Activated CD8-positive, alpha-beta memory T cell treated with anti-CD3 and anti-CD28 coated beads, Interleukin-2, amount 50 U/mL, for 1 hour (primary cell): ENCODE data around the gene ARHGAP45.

Experiments
- DNase-seq: peaks from one replicate; pipeline ENCODE4 v3.0.0-alpha.2; 2020; ENCODE audit errors: extremely low read depth

ARHGAP45 gene

DNA sequence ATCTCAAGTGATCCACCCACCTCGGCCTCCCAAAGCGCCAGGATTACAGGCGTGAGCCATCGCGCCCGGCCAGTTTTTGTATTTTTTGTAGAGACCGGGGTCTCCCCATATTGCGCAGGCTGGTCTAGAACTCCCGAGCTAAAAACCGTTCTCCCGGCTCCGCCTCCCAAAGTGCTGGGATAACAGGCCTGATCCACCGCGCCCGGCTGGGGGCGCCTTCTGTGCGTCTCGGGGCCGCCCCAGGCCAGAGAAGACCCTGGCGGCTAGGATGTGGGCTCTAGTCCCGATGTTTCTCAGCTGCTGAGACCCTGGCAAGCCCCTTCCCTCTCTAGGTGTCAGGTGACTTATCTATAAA lies 3.6 kb downstream of the ARHGAP45 start:
- DNase-seq = no peak

DNA sequence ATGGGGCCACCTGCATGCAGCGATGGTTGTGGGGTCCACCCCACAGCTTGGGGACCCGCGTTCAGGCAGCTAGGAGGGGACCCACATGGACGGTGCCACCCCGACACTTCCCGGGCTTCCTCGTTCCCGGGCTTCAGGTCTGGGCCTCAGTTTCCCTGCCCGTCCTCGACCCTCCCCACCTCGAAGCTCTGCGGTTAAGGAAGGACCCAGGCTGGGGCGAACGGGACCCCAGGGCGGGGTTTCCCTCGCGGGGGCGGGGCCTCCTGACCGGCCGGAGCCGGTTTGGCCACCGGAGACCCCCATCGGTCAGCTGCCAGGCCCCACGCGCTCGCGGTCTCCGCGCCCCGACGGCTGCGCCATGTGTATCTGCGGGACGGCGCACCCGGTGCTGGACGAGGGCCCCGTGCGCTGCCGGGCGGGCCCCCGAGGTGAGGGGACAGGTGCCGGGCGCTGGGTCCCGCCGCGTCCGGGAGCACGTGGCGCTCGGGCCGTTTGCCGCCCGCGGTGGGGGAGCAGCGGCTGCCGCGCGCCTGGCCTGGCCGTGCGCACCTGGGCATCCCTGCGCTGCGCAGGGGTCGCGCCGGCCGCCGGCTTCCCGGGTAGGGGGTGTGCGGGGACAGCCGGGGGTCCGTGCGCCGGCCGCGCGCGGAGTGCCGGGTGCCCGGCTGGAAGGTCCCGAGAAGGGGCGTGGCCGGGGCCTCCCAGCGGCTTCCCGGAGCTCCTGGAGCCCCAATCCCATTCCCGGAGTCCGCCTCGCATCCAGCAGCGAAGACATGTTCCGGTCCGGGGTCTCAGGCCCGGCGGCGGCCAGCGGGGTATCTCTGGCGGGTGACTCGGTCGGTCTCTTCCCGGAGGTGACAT lies 4.2 kb downstream of the ARHGAP45 start:
- no peak for DNase-seq

DNA sequence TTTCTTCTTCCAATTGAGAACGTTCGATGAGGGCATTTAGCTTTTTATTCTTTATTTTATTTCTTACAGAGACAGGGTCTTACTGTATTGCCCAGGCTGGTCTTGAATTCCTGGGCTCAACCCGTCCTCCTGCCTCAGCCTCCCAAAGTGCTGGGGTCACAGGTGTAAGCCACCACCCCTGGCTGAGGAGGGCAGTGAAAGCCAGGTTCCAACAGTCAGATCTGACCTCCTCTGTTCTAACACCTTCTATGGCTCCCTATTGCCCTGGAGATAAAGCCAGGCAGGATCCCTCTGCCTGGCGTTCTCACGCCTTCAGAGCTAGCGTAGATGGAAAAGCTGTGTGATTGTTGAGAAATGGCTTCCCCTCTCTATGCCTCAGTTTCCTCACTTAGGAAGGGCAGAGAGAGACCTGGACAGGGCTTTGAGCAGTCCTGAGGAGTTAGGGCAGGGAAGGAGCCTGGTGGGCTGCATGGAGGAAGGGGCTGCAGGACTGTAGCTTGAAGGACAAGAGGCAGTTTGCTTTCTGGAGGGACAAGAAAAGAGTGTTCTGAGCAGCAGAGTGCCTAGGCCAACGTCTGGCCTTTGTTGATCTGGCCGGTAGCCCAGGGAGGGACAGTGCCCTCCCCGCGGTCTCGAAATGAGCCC lies 5.5 kb downstream of the ARHGAP45 start:
- no peak for DNase-seq

DNA sequence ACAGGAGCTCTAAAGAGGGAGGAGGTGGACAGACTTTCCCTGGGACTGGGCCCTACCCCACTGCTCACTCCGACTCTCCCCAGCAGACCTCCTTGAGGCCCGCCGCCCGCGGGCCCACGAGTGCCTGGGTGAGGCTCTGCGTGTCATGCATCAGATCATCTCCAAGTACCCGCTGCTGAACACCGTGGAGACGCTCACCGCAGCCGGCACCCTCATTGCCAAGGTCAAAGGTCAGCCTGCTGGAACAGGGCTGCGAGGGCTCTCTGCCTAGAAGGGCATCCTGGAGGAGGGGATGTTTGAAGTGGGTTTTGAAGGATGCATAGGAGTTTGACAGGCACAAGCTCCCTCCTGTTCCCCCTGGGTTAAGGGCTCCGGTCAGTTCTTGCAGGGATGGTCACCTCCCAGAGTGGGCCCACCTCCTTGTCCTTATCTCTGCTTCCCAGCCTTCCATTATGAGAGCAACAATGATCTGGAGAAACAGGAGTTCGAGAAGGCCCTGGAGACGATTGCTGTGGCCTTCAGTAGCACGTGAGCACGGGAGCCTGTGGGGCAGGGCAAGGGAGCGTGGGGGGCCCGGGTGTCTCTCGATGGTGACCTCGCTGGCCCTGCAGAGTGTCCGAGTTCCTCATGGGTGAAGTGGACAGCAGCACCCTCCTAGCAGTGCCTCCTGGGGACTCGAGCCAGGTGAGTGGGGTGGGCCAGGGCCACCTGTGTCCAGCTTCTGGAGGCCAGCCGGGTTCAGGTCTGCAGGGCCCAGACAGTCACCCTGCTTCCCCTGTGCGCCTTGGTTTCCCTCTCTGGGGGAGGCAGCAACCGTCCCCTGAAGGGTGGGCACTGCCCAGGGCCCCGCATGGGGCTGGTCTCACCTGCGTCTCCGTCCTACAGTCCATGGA lies 6.3 kb downstream of the ARHGAP45 start:
- no peak for DNase-seq

DNA sequence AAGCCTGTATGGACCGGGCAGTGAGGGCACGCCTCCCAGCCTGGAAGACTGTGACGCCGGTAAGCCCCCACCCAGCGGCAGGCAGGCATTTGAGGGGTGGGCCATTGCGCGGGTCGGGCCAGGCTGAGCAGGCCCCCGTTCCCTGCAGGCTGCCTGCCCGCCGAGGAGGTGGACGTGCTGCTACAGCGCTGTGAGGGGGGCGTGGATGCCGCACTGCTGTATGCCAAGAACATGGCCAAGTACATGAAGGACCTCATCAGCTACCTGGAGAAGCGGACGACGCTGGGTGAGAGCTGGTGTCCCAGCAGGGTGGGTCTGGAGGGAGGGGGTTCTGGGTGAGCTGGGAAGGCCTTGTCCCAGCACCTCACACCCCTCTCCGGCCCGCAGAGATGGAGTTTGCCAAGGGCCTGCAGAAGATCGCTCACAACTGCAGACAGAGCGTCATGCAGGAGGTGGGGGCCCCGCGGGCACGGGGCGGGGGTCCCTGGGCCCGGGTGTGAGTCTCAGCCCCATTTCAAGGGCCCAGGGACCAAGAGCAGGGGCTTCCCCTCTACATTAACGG lies 7.1 kb downstream of the ARHGAP45 start:
- DNase-seq = no peak

DNA sequence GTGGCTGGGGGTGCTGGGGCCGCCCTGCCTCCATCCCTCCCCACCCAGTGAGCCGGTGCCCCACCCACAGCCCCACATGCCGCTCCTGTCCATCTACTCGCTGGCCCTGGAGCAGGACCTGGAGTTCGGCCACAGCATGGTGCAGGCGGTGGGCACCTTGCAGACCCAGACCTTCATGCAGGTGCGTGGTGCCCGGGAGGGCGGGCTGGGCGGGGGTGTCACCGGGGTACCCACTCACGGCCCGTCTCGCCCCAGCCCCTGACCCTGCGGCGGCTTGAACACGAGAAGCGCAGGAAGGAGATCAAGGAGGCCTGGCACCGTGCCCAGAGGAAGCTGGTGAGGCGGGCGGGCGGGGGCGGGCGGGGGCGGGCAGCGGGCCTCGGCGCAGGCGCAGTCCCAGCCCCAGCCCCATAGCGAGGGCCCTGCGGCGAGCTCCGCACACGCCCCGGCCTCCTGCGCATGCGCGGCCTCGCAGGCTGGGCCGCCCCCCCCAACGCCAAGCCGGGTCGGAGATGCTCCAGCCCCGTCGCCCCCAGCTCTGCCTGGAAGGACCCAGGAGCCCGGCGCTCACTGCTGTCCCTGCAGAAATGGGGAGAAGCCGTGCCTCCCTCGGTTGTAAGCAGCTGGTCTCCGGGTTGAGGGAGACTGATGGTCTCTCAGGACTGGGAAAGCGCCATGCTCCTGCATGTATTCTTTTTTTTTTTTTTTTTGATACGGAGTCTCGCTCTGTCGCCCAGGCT lies 7.7 kb downstream of the ARHGAP45 start:
- peak; percentile 99 for DNase-seq

DNA sequence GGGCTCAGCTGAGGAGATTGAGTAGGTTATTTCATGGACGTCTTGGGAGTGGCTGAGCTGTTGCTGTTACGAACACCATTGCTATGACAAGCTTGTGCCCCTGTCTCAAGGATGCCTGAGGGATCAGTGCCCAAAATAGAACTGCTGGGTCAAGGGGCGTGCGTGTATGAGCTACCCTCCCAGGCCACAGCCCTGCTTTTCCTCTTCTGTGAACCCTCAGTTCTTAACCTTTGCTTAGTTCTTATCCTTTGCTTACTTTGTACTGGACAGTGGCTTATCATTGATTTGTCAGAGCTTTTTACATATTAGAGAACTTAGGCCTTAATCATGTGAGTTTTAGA lies 9.0 kb downstream of the ARHGAP45 start:
- DNase-seq = no peak

DNA sequence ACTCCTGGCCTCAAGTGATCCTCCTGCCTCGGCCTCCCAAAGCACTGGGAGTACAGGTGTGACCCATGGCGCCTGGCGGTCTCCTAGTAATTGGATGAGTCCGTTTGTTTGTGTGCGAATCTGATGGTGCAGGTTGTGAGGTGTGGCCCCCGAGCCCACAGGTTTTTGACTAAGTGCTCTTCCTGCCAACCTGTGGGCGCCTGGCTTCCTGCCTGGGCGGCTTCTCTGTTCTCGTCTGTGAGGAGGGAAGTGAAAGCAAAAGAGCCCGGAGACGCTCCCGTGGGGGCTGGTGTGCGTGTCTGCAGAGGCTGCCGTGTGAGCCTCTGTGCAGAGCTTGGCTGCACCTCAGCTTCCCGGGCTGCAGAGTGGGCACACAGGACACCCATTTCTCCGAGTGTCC lies 10.0 kb downstream of the ARHGAP45 start:
- peak; percentile 90 for DNase-seq

DNA sequence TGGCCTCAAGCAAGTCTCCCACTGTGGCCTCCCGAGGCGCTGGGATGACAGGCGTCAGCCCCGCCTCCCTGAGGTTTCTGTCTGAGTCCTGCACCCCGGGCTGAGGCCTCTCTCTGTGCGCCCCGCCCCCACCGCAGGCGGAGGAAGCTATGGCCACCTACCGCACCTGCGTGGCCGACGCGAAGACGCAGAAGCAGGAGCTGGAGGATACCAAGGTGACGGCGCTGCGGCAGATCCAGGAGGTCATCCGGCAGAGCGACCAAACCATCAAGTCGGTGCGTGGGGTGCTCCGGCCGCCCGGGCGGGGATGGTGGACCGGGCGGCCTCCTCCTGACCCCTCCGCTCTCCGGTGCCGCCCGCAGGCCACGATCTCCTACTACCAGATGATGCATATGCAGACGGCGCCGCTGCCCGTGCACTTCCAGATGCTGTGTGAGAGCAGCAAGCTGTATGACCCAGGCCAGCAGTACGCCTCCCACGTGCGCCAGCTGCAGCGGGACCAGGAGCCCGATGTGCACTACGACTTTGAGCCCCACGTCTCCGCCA lies 12.7 kb downstream of the ARHGAP45 start:
- DNase-seq = no peak

DNA sequence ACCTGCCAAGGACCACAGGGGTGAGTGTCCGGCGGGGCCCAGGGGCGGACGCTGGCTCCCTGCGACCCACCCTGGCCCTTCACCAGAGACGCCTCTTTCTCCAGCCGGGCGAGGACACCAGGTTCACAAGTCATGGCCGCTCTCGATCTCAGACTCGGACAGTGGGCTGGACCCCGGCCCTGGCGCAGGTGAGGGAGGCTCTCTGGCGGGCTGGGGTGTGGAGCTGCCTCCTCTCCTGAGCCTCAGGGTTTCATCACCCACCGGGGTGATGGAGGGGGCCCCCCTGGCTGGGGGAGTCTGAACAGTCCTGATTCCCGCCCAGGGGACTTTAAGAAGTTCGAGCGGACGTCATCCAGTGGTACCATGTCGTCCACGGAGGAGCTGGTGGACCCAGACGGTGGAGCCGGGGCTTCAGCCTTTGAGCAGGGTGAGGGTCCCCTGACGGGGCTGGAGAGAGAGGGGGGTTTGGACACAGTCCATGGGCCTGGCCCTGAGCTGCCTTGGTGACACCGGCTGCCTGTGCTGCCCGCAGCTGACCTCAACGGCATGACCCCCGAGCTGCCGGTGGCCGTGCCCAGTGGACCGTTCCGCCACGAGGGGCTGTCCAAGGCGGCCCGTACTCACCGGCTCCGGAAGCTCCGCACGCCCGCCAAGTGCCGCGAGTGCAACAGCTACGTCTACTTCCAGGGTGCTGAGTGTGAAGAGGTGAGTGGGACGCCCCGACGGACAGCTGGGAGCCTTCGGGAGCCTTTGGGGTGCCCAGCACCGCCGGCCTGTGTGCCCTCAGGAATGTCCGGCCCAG lies 13.6 kb downstream of the ARHGAP45 start:
- no peak for DNase-seq

DNA sequence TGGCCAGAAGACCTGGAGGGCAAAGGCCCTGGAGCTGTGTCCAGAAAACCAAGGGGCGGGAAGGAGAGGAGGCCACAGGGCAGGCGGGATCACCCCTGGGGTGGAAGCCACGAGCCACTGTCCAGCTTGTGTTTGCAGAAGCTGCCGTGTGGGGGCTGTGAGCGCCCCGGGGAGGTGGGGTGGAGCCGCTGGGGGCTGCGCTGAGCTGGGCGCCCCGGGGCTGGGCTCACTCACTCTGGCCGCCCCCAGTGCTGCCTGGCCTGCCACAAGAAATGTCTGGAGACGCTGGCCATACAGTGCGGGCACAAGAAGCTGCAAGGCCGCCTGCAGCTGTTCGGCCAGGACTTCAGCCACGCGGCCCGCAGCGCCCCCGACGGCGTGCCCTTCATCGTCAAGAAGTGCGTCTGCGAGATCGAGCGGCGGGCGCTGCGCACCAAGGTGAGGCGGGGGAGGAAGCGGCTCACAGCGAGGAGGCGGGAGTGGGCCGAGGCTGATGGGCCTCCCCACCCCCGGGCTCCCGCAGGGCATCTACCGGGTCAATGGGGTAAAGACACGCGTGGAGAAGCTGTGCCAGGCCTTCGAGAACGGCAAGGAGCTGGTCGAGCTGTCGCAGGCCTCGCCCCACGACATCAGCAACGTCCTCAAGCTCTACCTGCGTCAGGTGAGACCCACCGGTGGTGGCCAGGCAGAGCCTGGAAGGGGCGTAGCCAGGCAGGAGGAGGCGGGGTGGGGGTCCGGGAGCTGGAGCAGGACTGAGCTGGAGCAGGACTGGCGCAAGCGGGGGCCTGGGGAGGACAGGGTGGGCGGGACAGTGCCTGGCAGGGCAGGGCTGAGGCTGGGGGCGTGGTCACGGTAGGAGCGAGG lies 14.6 kb downstream of the ARHGAP45 start:
- no peak for DNase-seq

DNA sequence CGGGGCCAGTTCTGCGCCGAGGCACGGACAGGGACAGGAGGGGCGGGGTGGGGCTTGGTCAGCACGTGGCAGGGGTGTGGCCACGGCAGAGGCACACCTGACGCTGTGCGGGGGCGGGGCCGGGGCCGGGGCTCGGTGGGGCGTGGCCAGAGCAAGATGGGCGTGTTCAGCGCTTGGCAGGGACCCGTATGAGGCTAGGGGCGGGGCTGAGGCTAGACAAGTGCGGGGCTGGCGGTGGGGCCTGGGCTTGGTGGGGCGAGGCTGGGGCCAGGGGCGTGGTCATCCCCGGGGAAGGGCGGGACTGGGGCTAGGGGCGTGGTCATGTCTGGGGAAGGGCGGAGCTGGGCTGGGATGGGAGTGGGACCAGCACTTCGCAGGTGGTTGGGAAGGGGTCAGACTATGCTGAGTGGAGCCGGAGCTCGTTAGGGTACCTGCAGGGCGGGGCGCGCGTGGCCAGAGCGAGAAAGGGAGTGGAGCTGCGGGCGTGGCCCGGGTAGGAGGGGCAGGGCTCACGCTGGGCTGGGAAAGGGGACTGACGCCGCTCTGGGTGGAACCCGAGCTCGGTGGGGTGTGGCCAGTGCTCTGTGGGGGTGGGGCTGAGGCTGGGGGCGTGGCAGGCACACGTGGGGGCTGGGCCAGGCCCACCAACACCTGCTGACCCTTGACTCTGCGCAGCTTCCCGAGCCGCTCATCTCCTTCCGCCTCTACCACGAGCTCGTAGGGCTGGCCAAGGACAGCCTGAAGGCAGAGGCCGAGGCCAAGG lies 15.4 kb downstream of the ARHGAP45 start:
- DNase-seq = peak; percentile 66

DNA sequence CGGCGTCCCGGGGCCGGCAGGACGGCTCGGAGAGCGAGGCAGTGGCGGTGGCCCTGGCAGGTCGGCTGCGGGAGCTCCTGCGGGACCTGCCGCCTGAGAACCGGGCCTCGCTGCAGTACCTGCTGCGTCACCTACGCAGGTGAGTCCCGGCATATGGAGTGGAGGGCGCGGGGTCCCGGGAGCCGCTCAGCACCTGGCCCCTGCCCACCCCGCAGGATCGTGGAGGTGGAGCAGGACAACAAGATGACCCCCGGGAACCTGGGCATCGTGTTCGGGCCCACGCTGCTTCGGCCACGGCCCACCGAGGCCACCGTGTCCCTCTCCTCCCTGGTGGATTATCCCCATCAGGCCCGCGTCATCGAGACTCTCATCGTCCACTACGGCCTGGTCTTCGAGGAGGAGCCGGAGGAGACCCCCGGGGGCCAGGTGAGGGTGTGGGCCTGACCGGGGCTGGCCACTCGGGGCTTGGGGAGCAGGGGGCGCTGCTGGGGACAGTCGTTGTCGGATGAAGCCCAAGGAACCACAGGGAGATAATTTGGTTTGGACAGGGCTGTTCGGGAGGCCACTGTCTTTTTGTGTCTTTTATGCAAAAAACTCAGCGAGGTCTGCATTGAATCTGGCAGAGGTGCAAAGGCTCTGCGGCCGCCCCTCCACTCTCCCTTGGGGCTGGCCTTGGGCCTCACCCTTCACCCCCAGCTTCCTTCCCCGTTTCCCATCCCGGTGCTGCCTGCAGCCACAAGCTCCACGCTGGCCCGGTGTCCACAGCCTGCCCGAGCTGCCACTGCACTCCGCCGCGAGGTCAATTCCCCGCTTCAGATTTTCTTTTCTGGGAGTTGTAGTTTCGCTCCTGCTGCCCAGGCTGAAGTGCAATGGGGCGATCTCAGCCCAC lies 16.2 kb downstream of the ARHGAP45 start:
- DNase-seq = no peak

DNA sequence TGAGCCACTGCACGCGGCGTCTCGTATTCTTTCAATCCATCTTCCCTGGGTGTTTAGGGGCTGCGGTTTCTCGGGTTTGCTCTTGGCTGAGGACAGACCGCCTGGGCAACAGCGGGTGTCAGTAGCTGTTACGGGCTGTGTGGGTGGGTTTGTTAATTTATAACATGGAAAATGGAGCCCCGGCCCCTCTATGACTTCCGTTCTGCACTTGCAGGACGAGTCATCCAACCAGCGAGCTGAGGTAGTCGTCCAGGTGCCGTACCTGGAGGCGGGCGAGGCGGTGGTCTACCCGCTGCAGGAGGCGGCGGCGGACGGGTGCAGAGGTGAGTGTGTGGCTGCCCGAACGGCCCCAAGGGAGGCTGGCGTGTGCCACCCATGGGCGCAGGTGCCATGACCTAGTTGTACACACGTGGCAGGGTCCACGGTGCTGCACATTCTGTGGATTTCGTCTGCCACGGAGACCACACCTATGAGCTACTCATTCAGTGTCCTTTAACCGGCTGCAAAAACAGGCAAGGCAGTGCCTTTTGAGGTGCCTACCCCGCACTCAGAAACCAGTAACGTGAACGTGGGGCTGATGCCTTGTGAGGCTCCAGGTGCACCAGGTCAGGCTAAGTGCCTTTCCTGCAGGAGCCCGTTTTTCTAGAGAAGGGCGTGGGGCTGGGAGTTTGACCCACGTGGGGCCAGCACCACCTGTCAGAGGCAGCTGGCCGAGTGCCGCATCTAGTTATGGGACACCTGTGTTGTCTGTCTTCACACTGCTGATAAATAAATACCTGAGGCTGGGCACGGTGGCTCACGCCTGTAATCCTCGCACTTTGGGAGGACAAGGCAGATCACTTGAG lies 17.3 kb downstream of the ARHGAP45 start:
- no peak for DNase-seq

DNA sequence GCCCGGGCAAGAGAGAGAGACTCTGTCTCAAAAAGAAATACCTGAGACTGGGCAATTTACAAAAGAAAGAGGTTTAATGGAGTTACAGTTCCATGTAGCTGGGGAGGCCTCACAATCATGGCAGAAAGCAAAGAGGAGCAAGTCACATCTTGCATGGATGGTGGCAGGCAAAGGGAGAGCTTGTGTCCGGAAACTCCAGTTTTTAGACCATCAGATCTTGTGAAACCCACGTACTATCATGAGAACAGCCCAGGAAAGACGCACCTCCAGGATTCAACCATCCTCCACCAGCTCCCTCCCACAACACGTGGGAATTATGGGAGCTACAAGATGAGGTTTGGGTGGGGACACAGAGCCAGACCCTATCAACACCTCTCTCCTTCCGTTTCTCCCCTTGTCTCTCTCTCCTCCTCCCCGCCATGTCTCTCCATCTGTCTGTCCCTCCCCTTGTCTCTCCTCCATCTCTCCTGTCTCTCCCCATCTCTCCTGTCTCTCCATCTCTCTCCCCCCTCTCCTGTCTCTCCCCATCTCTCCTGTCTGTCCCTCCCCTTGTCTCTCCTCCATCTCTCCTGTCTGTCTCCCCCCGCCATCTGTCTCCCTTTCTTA lies 18.2 kb downstream of the ARHGAP45 start:
- no peak for DNase-seq
